CD4-positive, alpha-beta T cell (primary cell): ENCODE results near the gene ZNF438. TPM values are rescaled to one million over a fixed set of nuclear protein-coding genes. Genes with fewer than 3 reads are reported as not detected.

Experiments
- ATAC-seq: fragments of 200-7000 bp; cut with Tn5 transposase; one replicate; pipeline ENCODE4 v1.10.0; 2022; ENCODE audit warnings: mild to moderate bottlenecking; ENCODE audit not compliant: poor library complexity
- CTCF ChIA-PET: fragments of 350-600 bp; sonication (Branson Sonifier 250); formaldehyde crosslinking; loops from one replicate; lab custom pipeline; 2021; ENCODE audit warnings: antibody characterized with exemption, inconsistent platforms; lab: Charles Lee
- POLR2A ChIA-PET: fragments of 350-600 bp; sonication (Branson Sonifier 250); formaldehyde crosslinking; loops from one replicate; lab custom pipeline; 2021; ENCODE audit warnings: antibody characterized with exemption, inconsistent platforms; lab: Charles Lee
- DNase-seq, 14 experiments: peaks; one replicate each; pipeline ENCODE4 v3.0.0-alpha.2; 2013 to 2020; ENCODE audit warnings: mixed read lengths in 2 of 14
- H3K27ac ChIP-seq, 2 donors: one replicate each; pipeline versions ENCODE4 v1.5.1 to v1.7.0; 2013; ENCODE audit warnings: low read length in 2 of 2, low read depth in 1 of 2, mild to moderate bottlenecking in 1 of 2
- H3K27me3 ChIP-seq, 2 experiments: 1 replicate in 1 of 2; 2 replicates in 1 of 2; pipeline versions ENCODE4 v1.6.1 to v1.7.0; 2013; ENCODE audit warnings: low read length in 2 of 2, control low read depth in 1 of 2, mild to moderate bottlenecking in 1 of 2, moderate library complexity in 1 of 2; ENCODE audit not compliant: insufficient read depth in 2 of 2, control insufficient read depth in 1 of 2
- H3K36me3 ChIP-seq: one replicate; pipeline ENCODE4 v1.6.1; 2013; ENCODE audit warnings: low read length, control low read depth; ENCODE audit not compliant: insufficient read depth
- H3K4me1 ChIP-seq: one replicate; pipeline ENCODE4 v1.6.1; 2013; ENCODE audit warnings: low read length, control low read depth; ENCODE audit not compliant: insufficient read depth
- H3K4me3 ChIP-seq: one replicate; pipeline ENCODE4 v1.5.1; 2013; ENCODE audit warnings: mild to moderate bottlenecking, low read length, moderate library complexity
- H3K9me3 ChIP-seq, 2 experiments: 1 replicate in 1 of 2; 2 replicates in 1 of 2; pipeline versions ENCODE4 v1.6.1 to v1.7.0; 2013; ENCODE audit warnings: low read length in 2 of 2, mild to moderate bottlenecking in 2 of 2, control low read depth in 1 of 2, moderate library complexity in 1 of 2; ENCODE audit not compliant: control insufficient read depth in 1 of 2, insufficient read depth in 1 of 2
- H3K27ac Mint-ChIP-seq: one replicate; pipeline ENCODE4 v1.8.0; 2020; ENCODE audit warnings: mixed read lengths
- H3K27me3 Mint-ChIP-seq: one replicate; pipeline ENCODE4 v1.8.0; 2021; ENCODE audit warnings: mixed read lengths
- H3K36me3 Mint-ChIP-seq: one replicate; pipeline ENCODE4 v1.8.0; 2021; ENCODE audit warnings: low read depth, mixed read lengths
- H3K4me1 Mint-ChIP-seq: one replicate; pipeline ENCODE4 v1.8.0; 2021; ENCODE audit warnings: low read depth, mixed read lengths
- H3K4me3 Mint-ChIP-seq: one replicate; pipeline ENCODE4 v1.8.0; 2020; ENCODE audit warnings: mild to moderate bottlenecking, mixed read lengths
- H3K9me3 Mint-ChIP-seq: one replicate; pipeline ENCODE4 v1.8.0; 2020; ENCODE audit warnings: mixed read lengths
- intact Hi-C, 2 experiments: fragments of 100-400 bp; cut with DNase I in 1 of 2; cut with micrococcal nuclease in 1 of 2; formaldehyde crosslinking; loops; one replicate each; pipeline versions ENCODE4 v1.15.1 to v1.9.0; 2023 to 2025; cut with DNase I, micrococcal nuclease
- total RNA-seq, 174 experiments: library from RNA in 2 of 174; stranded (reverse) in 2 of 174; gene quantifications; one replicate each; pipeline ENCODE4 v1.2.3 and lab custom pipeline; 2021 to 2026
- TF ChIP-seq, protein P1 (sequence below): fragments of 200-600 bp; IDR thresholded peaks from one replicate; pipeline ENCODE4 v1.8.0; 2022; ENCODE audit warnings: antibody characterized with exemption, mild to moderate bottlenecking

The ZNF438 gene
- total RNA-seq, 2 experiments from 2014 or later, result 1.9 to 2.0 TPM

DNA sequence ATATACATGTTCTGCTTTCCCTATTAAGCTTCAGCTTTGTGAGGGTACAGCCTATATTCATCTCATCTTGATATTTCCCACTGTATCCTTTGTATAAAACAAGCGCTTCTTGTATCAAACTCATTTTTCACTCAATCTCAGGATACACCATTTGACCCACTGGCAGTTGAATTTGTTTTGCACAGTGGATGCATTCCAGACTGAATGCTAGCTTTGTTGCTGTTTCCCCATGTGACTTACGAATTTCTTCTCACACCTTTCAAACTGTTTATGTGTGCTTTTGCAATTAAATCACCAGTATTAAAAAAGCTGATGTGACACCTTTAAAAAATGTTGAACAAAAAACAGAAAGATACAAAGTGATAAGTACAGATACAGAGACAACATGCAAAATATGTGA lies 180.9 kb downstream of the ZNF438 start:
- POLR2A ChIA-PET, result no interaction called here
- Mint-ChIP-seq H3K27ac (no peak overlapping the region), H3K36me3 (no peaks in the 10 kb centered on the region), H3K9me3 (no peaks in the 10 kb centered on the region), H3K4me1 (peaks cover 14% of the 10 kb centered on the region), H3K4me3 (no peak overlapping the region), H3K27me3 (no peaks in the 10 kb centered on the region)
- TF ChIP-seq, protein P1, sequence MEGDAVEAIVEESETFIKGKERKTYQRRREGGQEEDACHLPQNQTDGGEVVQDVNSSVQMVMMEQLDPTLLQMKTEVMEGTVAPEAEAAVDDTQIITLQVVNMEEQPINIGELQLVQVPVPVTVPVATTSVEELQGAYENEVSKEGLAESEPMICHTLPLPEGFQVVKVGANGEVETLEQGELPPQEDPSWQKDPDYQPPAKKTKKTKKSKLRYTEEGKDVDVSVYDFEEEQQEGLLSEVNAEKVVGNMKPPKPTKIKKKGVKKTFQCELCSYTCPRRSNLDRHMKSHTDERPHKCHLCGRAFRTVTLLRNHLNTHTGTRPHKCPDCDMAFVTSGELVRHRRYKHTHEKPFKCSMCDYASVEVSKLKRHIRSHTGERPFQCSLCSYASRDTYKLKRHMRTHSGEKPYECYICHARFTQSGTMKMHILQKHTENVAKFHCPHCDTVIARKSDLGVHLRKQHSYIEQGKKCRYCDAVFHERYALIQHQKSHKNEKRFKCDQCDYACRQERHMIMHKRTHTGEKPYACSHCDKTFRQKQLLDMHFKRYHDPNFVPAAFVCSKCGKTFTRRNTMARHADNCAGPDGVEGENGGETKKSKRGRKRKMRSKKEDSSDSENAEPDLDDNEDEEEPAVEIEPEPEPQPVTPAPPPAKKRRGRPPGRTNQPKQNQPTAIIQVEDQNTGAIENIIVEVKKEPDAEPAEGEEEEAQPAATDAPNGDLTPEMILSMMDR, result no peak
- no peak overlapping the region for H3K4me3 ChIP-seq
- H3K9me3 ChIP-seq, result no peaks in the 10 kb centered on the region
- no peak overlapping the region for H3K27ac ChIP-seq
- H3K36me3 ChIP-seq, result no peaks in the 10 kb centered on the region
- no peaks in the 10 kb centered on the region for H3K4me1 ChIP-seq
- H3K27me3 ChIP-seq, result no peaks in the 10 kb centered on the region
- CTCF ChIA-PET, result no interaction called here
- intact Hi-C loops, result no loop called here
- DNase-seq (no peak), ATAC-seq (no peak)

DNA sequence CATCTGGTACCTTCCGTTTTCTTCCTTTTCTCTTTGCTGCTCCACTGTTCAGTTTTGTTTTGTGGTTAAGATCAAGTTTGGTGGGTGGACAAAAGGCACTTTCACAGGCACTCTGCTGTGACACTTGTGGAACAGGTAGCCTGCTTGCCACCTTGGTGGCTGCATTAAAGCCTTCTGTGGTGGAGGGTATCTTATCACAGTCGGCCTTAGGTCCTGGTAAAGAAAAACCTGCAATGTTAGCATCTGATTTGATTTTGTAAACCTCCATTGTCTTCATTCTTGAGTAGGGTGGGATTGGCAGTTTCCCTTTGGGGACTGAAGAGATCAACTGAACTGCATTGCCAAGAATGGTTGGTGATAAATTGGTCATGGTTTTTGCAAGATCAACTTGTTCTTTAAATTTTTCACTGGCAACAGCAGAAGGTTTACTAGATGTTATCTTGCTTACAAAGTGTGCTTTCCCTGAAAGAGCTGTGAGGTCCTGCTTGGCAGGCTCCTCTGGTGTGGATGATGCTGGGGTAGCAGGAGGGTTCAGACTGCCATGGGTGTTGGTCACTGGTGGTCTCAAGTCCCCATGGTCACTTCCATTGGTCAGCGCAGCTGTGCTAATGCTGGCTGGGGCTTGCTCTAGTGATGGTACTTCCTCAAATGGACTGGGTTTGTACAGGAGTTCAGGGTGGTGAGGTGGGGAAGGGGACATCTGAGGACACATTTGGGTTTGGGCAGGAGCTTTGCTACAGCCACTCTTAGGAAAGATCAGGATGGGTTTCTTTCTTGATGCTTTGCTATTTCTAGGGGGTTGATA lies 182.2 kb downstream of the ZNF438 start:
- POLR2A ChIA-PET, result no interaction called here
- H3K4me1 Mint-ChIP-seq, result peaks cover 11% of the 10 kb centered on the region

DNA sequence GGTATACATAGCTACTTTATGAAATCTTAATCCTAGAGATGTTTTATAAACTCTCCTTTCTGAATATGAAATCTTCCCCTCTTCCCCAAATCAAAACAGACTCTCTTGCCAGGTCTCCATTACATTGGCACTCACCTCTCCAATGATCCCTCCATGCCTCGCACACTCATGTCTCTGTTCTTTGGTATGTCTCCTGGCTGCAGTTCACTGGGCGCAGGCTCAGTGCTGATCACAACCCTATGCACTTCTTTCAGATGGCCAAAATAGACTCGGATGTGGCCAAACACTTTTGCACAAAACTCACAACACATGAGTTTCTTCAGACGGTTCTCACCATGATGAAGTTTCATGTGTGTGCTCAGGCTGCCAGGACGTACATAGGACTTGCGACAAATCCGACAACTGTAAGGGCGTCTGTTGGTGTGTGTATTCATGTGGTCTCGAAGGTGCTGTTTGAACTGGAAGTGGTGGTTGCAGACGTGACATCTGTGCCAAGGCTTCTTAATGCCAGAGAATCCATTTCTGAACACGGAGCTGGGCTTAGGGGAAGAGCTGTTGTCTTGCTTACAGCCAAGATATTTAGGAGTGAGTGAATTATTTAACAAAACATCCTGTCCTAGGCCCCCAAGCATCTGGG lies 183.2 kb downstream of the ZNF438 start:
- intact Hi-C loops, result loop anchor here in 1 of 2 experiments (5.0 kb wide), 1 partner anchor 66 kb away; no protein-coding TSS in a partner anchor
- Mint-ChIP-seq H3K4me1 (peaks cover 10% of the 10 kb centered on the region), H3K27me3 (no peaks in the 10 kb centered on the region), H3K36me3 (no peaks in the 10 kb centered on the region), H3K27ac (peak overlapping the region; percentile 25), H3K4me3 (no peak overlapping the region), H3K9me3 (no peaks in the 10 kb centered on the region)
- H3K4me3 ChIP-seq, result no peak overlapping the region
- DNase-seq (peak in 3 of 14 experiments; percentile 12 to 23 (median 18)), ATAC-seq (peak; percentile 88)
- no peak overlapping the region for H3K27ac ChIP-seq
- TF ChIP-seq, protein P1, result no peak
- CTCF ChIA-PET, result no interaction called here
- no peaks in the 10 kb centered on the region for H3K4me1 ChIP-seq
- POLR2A ChIA-PET, result no interaction called here
- H3K36me3 ChIP-seq, result no peaks in the 10 kb centered on the region
- H3K9me3 ChIP-seq, result no peaks in the 10 kb centered on the region
- H3K27me3 ChIP-seq, result no peaks in the 10 kb centered on the region

More for the DNA sequence above, 182.2 kb downstream of the ZNF438 start:
- intact Hi-C loops, result loop anchor here in 1 of 2 experiments (5.0 kb wide), 1 partner anchor 67 kb away; no protein-coding TSS in a partner anchor
- no peaks in the 10 kb centered on the region for H3K27me3 ChIP-seq
- Mint-ChIP-seq H3K27ac (no peak overlapping the region), H3K36me3 (no peaks in the 10 kb centered on the region), H3K9me3 (no peaks in the 10 kb centered on the region), H3K4me3 (no peak overlapping the region), H3K27me3 (no peaks in the 10 kb centered on the region)
- no peak overlapping the region for H3K27ac ChIP-seq
- no peak overlapping the region for H3K4me3 ChIP-seq
- H3K4me1 ChIP-seq, result no peaks in the 10 kb centered on the region
- TF ChIP-seq, protein P1, result no peak
- CTCF ChIA-PET, result no interaction called here
- H3K9me3 ChIP-seq, result no peaks in the 10 kb centered on the region
- ATAC-seq, result no peak
- H3K36me3 ChIP-seq, result no peaks in the 10 kb centered on the region
- DNase-seq, result no peak
